ENCODE results near the gene KRAS.

GRCh38 chr12:25189656-25190055, 61.1 kb downstream of the KRAS start:
- TF ChIP-seq CTCF (IDR thresholded peaks at IDR 0.05; ENCODE audit: insufficient read depth, low read length, poor library complexity, severe bottlenecking) (no peak), EZH2phosphoT487 (conservative IDR thresholded peaks at IDR 0.05; ENCODE audit: low read length) (no peak)

Data from SU-DHL-6 (cell line).